Mesothelial cell of epicardium (in vitro differentiated cells): ENCODE measurements around the gene RAI1. TPM values are rescaled to one million over a fixed set of nuclear protein-coding genes. Genes with fewer than 3 reads are reported as not detected.
A peak's percentile ranks its signal among the peaks of the same experiment; 100 is the strongest.

Experiments used
- DNase-seq, 2 experiments: peaks; one replicate each; pipeline ENCODE4 v3.0.0; 2021; ENCODE audit warnings: low spot score in 2 of 2; ENCODE audit not compliant: unreplicated experiment in 2 of 2
- H3K27ac Mint-ChIP-seq: 2 replicates; pipeline ENCODE4 v1.8.0; 2021; ENCODE audit warnings: mixed read lengths
- H3K27me3 Mint-ChIP-seq: 2 replicates; pipeline ENCODE4 v1.8.0; 2021; ENCODE audit warnings: low read depth, mixed read lengths
- H3K36me3 Mint-ChIP-seq: 2 replicates; pipeline ENCODE4 v1.8.0; 2021; ENCODE audit warnings: mixed read lengths
- H3K4me1 Mint-ChIP-seq: 2 replicates; pipeline ENCODE4 v1.8.0; 2021; ENCODE audit warnings: mixed read lengths
- H3K4me3 Mint-ChIP-seq: 2 replicates; pipeline ENCODE4 v1.8.0; 2021; ENCODE audit warnings: mild to moderate bottlenecking, moderate library complexity, mixed read lengths
- H3K9me3 Mint-ChIP-seq: 2 replicates; pipeline ENCODE4 v1.8.0; 2021; ENCODE audit warnings: mixed read lengths
- CTCF ChIP-seq: fragments of 200-600 bp; sonication (generic); IDR thresholded peaks from one replicate; pipeline ENCODE4 v1.5.0; 2021; ENCODE audit warnings: antibody characterized with exemption; ENCODE audit not compliant: unreplicated experiment
- total RNA-seq: library from RNA; stranded (reverse); gene quantifications from 3 replicates; pipeline ENCODE4 v1.2.1, GENCODE V29; 2021

RAI1 gene
- total RNA-seq, 1 donor from 2014 or later, result 137 TPM

- peaks cover 8% of the 10 kb centered on the region for H3K36me3 Mint-ChIP-seq
- no peaks in the 10 kb centered on the region for H3K9me3 Mint-ChIP-seq
- no peak overlapping the region for H3K4me3 Mint-ChIP-seq
- H3K27me3 Mint-ChIP-seq, result no peaks in the 10 kb centered on the region
- H3K4me1 Mint-ChIP-seq, result peaks cover 46% of the 10 kb centered on the region
- DNase-seq, result no peak
- H3K27ac Mint-ChIP-seq, result peak overlapping the region; percentile 5
- no peak for TF ChIP-seq CTCF
These were observed 109.6 kb downstream of the RAI1 start for GRCh38 chr17:17790637-17791464.

GRCh38 chr17:17792037-17792550 lies 110.8 kb downstream of the RAI1 start:
- peaks cover 8% of the 10 kb centered on the region for H3K36me3 Mint-ChIP-seq
- H3K27ac Mint-ChIP-seq, result peak overlapping the region; percentile 78
- H3K9me3 Mint-ChIP-seq, result no peaks in the 10 kb centered on the region
- no peaks in the 10 kb centered on the region for H3K27me3 Mint-ChIP-seq
- peaks cover 41% of the 10 kb centered on the region for H3K4me1 Mint-ChIP-seq
- no peak overlapping the region for H3K4me3 Mint-ChIP-seq
- DNase-seq, result no peak
- no peak for TF ChIP-seq CTCF

DNA sequence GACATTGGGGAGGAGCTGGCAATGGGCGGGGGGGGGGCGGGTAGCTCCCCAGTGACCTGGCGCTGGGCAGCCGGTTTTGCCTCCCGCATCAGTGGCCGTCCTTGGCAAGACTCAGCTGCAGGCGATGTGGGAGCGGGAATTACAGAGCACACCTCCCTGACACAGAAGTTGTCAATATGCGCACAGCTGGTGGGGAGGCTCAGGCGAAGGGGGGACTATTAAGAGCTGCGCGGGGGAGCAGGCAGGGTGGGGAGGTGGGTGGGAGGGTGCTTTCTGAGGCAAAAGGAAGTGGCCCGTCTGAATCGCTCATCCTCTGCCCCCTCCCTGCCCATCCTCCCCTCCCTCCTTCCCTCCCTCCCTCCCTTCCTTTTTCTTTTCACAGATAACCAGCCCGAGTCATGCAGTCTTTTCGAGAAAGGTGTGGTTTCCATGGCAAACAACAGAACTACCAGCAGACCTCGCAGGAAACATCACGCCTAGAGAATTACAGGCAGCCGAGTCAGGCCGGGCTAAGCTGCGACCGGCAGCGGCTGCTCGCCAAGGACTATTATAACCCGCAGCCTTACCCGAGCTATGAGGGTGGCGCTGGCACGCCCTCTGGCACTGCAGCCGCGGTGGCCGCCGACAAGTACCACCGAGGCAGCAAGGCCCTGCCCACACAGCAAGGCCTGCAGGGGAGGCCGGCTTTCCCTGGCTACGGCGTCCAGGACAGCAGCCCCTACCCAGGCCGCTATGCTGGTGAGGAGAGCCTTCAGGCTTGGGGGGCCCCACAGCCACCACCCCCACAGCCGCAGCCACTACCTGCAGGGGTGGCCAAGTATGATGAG lies 111.5 kb downstream of the RAI1 start:
- no peak overlapping the region for H3K4me3 Mint-ChIP-seq
- no peaks in the 10 kb centered on the region for H3K27me3 Mint-ChIP-seq
- no peaks in the 10 kb centered on the region for H3K9me3 Mint-ChIP-seq
- peak overlapping the region; percentile 66 for H3K27ac Mint-ChIP-seq
- DNase-seq, result no peak
- peaks cover 12% of the 10 kb centered on the region for H3K36me3 Mint-ChIP-seq
- no peak for TF ChIP-seq CTCF
- peaks cover 41% of the 10 kb centered on the region for H3K4me1 Mint-ChIP-seq

GRCh38 chr17:17793378-17794214 lies 112.3 kb downstream of the RAI1 start:
- no peak for TF ChIP-seq CTCF
- no peak for DNase-seq
- H3K4me3 Mint-ChIP-seq, result no peak overlapping the region
- H3K9me3 Mint-ChIP-seq, result no peaks in the 10 kb centered on the region
- H3K27ac Mint-ChIP-seq, result peak overlapping the region; percentile 45
- no peaks in the 10 kb centered on the region for H3K27me3 Mint-ChIP-seq
- peaks cover 39% of the 10 kb centered on the region for H3K4me1 Mint-ChIP-seq
- peaks cover 13% of the 10 kb centered on the region for H3K36me3 Mint-ChIP-seq

- Mint-ChIP-seq H3K36me3 (peaks cover 13% of the 10 kb centered on the region), H3K4me3 (no peak overlapping the region), H3K27me3 (no peaks in the 10 kb centered on the region), H3K27ac (no peak overlapping the region), H3K9me3 (no peaks in the 10 kb centered on the region), H3K4me1 (peaks cover 37% of the 10 kb centered on the region)
- no peak for DNase-seq
- TF ChIP-seq CTCF, result no peak
These were observed 113.1 kb downstream of the RAI1 start for GRCh38 chr17:17794382-17794781.
